GM23338 (cell line): Measurements from ENCODE around the gene CUTC. TPM values are rescaled to one million over a fixed set of nuclear protein-coding genes. Genes with fewer than 3 reads are reported as not detected.

ENCODE experiments used
- ATAC-seq: fragments of 200-7000 bp; cut with Tn5 transposase; 3 replicates; pipeline ENCODE4 v1.9.1; 2020
- DNase-seq: peaks from one replicate; pipeline ENCODE4 v3.0.0-alpha.2; 2015; ENCODE audit warnings: low spot score
- H2AFZ ChIP-seq: fragments of 200-600 bp; sonication (generic); 2 replicates; pipeline ENCODE4 v1.8.0; 2016; ENCODE audit warnings: antibody characterized with exemption, mild to moderate bottlenecking, moderate library complexity
- H3F3A ChIP-seq: fragments of 200-600 bp; sonication (generic); replicated peaks from 2 replicates; pipeline ENCODE4 v1.8.0; 2017; ENCODE audit warnings: antibody characterized with exemption, mixed run types, low read depth
- H3K27ac ChIP-seq: fragments of 200-600 bp; sonication (generic); 2 replicates; pipeline ENCODE4 v1.6.1; 2016; ENCODE audit warnings: low read depth
- H3K27me3 ChIP-seq: fragments of 200-600 bp; sonication (generic); 2 replicates; pipeline ENCODE4 v1.8.0; 2016; ENCODE audit warnings: mild to moderate bottlenecking, mixed run types, moderate library complexity; ENCODE audit not compliant: insufficient read depth
- H3K36me3 ChIP-seq: fragments of 200-600 bp; sonication (generic); 2 replicates; pipeline ENCODE4 v1.8.0; 2016; ENCODE audit warnings: mild to moderate bottlenecking; ENCODE audit not compliant: insufficient read depth
- H3K4me1 ChIP-seq: fragments of 200-600 bp; sonication (generic); 2 replicates; pipeline ENCODE4 v1.8.0; 2016; ENCODE audit warnings: mild to moderate bottlenecking, moderate library complexity; ENCODE audit not compliant: insufficient read depth
- H3K4me2 ChIP-seq: fragments of 200-600 bp; sonication (generic); 2 replicates; pipeline ENCODE4 v1.7.1; 2017; ENCODE audit warnings: mixed run types
- H3K4me3 ChIP-seq: fragments of 200-600 bp; sonication (generic); 2 replicates; pipeline ENCODE4 v1.6.1; 2016; ENCODE audit warnings: mixed run types
- H3K79me2 ChIP-seq: fragments of 200-600 bp; sonication (generic); replicated peaks from 2 replicates; pipeline ENCODE4 v1.8.0; 2017; ENCODE audit warnings: mild to moderate bottlenecking; ENCODE audit not compliant: insufficient read depth
- H3K9me2 ChIP-seq: fragments of 200-600 bp; sonication (generic); 2 replicates; pipeline ENCODE4 v1.8.0; 2017; ENCODE audit not compliant: insufficient read depth
- H4K20me1 ChIP-seq: fragments of 200-600 bp; sonication (generic); replicated peaks from 2 replicates; pipeline ENCODE4 v1.8.0; 2017; ENCODE audit warnings: mild to moderate bottlenecking; ENCODE audit not compliant: insufficient read depth
- H3K27ac Mint-ChIP-seq: 2 replicates; pipeline ENCODE4 v1.8.0; 2020; ENCODE audit warnings: inconsistent platforms, mild to moderate bottlenecking, moderate library complexity, mixed read lengths
- H3K27me3 Mint-ChIP-seq: 3 replicates; pipeline ENCODE4 v1.8.0; 2022; ENCODE audit warnings: low read depth, mild to moderate bottlenecking, moderate library complexity, mixed read lengths, inconsistent platforms; ENCODE audit not compliant: insufficient read depth, poor library complexity
- H3K36me3 Mint-ChIP-seq: 3 replicates; pipeline ENCODE4 v1.8.0; 2021; ENCODE audit warnings: low read depth, mild to moderate bottlenecking, inconsistent platforms, moderate library complexity, mixed read lengths
- H3K4me1 Mint-ChIP-seq: 3 replicates; pipeline ENCODE4 v1.8.0; 2020; ENCODE audit warnings: mild to moderate bottlenecking, inconsistent platforms, mixed read lengths
- H3K4me3 Mint-ChIP-seq: 3 replicates; pipeline ENCODE4 v1.8.0; 2021; ENCODE audit warnings: moderate library complexity, mild to moderate bottlenecking, inconsistent platforms, mixed read lengths
- H3K9me3 Mint-ChIP-seq: 3 replicates; pipeline ENCODE4 v1.8.0; 2020; ENCODE audit warnings: moderate library complexity, mild to moderate bottlenecking, inconsistent platforms, mixed read lengths
- CREB1 ChIP-seq: fragments of 250-450 bp; sonication (Bioruptor Pico); IDR thresholded peaks from 2 replicates; pipeline ENCODE4 v1.5.0; 2020; ENCODE audit warnings: low read depth, mild to moderate bottlenecking, moderate library complexity
- CTCF ChIP-seq, 2 experiments: fragments of 200-600 bp in 1 of 2; sonication (generic) in 1 of 2; conservative IDR thresholded peaks; 2 replicates each; pipeline versions ENCODE4 v1.5.1 to v1.6.1; 2016 to 2017; ENCODE audit warnings: antibody characterized with exemption in 2 of 2, low read depth in 2 of 2, mild to moderate bottlenecking in 2 of 2, moderate library complexity in 1 of 2
- ETS1 ChIP-seq: IDR thresholded peaks from 2 replicates; pipeline ENCODE4 v1.6.1; 2016; ENCODE audit warnings: antibody characterized with exemption
- EZH2phosphoT487 ChIP-seq: fragments of 200-600 bp; sonication (generic); IDR thresholded peaks from one replicate; pipeline ENCODE4 v1.8.1; 2018; ENCODE audit warnings: antibody characterized with exemption; ENCODE audit not compliant: unreplicated experiment
- JUNB ChIP-seq: IDR thresholded peaks from one replicate; pipeline ENCODE4 v1.6.1; 2016; ENCODE audit warnings: antibody characterized with exemption; ENCODE audit not compliant: unreplicated experiment
- NANOG ChIP-seq: IDR thresholded peaks from 2 replicates; pipeline ENCODE4 v1.6.1; 2016; ENCODE audit warnings: antibody characterized with exemption, borderline replicate concordance
- POLR2AphosphoS5 ChIP-seq: IDR thresholded peaks from 2 replicates; pipeline ENCODE4 v1.6.1; 2016; ENCODE audit warnings: antibody characterized with exemption, low read depth
- STAT1 ChIP-seq: IDR thresholded peaks from one replicate; pipeline ENCODE4 v1.6.1; 2016; ENCODE audit warnings: antibody characterized with exemption; ENCODE audit not compliant: unreplicated experiment
- ZNF114 ChIP-seq: fragments of 250-450 bp; sonication (Bioruptor Pico); IDR thresholded peaks from 2 replicates; pipeline ENCODE4 v1.5.0; 2020; ENCODE audit warnings: mild to moderate bottlenecking, moderate library complexity
- ZNF331 ChIP-seq: fragments of 250-450 bp; sonication (Bioruptor Pico); IDR thresholded peaks from 2 replicates; pipeline ENCODE4 v1.5.0; 2020; ENCODE audit warnings: low read depth, mild to moderate bottlenecking, moderate library complexity
- ZNF462 ChIP-seq: fragments of 250-450 bp; sonication (Bioruptor Pico); IDR thresholded peaks from 2 replicates; pipeline ENCODE4 v1.5.0; 2020; ENCODE audit warnings: mild to moderate bottlenecking, moderate library complexity
- polyA plus RNA-seq: library from polyadenylated mRNA; unstranded; fragments of >200 nt; fragmentation: Nextera tagmentation; extraction: Ambion mirVana; gene quantifications from 2 replicates; pipeline ENCODE4 v1.2.1, GENCODE V29; 2016
- total RNA-seq: library from RNA; depleted of rRNA; stranded (reverse); fragments of >200 nt; shearing (Covaris generic); gene quantifications from 2 replicates; pipeline ENCODE4 v1.2.3, GENCODE V29; 2014

CUTC gene
- total and polyA plus RNA-seq, 2 experiments from 2014 or later: 20.2 to 30.4 TPM

- DNase-seq (no peak), ATAC-seq (no peak)
- no peaks in the 10 kb centered on the region for H3K27me3 ChIP-seq
- H3K36me3 ChIP-seq: peaks cover 20% of the 10 kb centered on the region
- H3K9me2 ChIP-seq: no peaks in the 10 kb centered on the region
- Mint-ChIP-seq H3K4me1 (no peaks in the 10 kb centered on the region), H3K4me3 (no peak overlapping the region), H3K36me3 (peaks cover 14% of the 10 kb centered on the region; the same call in 2 of the 3 replicates), H3K9me3 (no peaks in the 10 kb centered on the region), H3K27ac (no peak overlapping the region), H3K27me3 (no peaks in the 10 kb centered on the region)
- no peaks in the 10 kb centered on the region for H3K79me2 ChIP-seq
- no peak overlapping the region for H3K27ac ChIP-seq
- no peaks in the 10 kb centered on the region for H4K20me1 ChIP-seq
- no peak overlapping the region for H3K4me3 ChIP-seq
- TF ChIP-seq ETS1: no peak
- no peak for TF ChIP-seq NANOG
- no peak for TF ChIP-seq ZNF331 (CRISPR knock-in tag)
- H2AFZ ChIP-seq: no peak overlapping the region
- no peak overlapping the region for H3K4me2 ChIP-seq
- H3F3A ChIP-seq: no peaks in the 10 kb centered on the region
- H3K4me1 ChIP-seq: no peaks in the 10 kb centered on the region
Measured at GRCh38 chr10:99693933-99694583, 38.0 kb upstream of the CUTC start.

- TF ChIP-seq CREB1 (CRISPR knock-in tag) (no peak), NANOG (no peak), JUNB (no peak), EZH2phosphoT487 (no peak), ZNF114 (CRISPR knock-in tag) (no peak), ZNF462 (no peak), POLR2AphosphoS5 (no peak), STAT1 (no peak), CTCF (conservative IDR thresholded peaks at IDR 0.05; ENCODE audit: low read depth in 2 of 2) (no peak)
- no peak for ATAC-seq
- H3K4me1 Mint-ChIP-seq: no peaks in the 10 kb centered on the region
- Histone ChIP-seq H4K20me1 (no peaks in the 10 kb centered on the region), H3K4me3 (no peak overlapping the region), H3K36me3 (peaks cover 20% of the 10 kb centered on the region), H3K4me1 (no peaks in the 10 kb centered on the region), H3K79me2 (no peaks in the 10 kb centered on the region), H3K27ac (no peak overlapping the region), H3K4me2 (no peak overlapping the region), H3F3A (no peaks in the 10 kb centered on the region), H3K27me3 (no peaks in the 10 kb centered on the region), H2AFZ (no peak overlapping the region), H3K9me2 (no peaks in the 10 kb centered on the region)
- H3K36me3 Mint-ChIP-seq: peaks cover 20% of the 10 kb centered on the region; the same call in 2 of the 3 replicates
- H3K27me3 Mint-ChIP-seq: no peaks in the 10 kb centered on the region
- no peak for DNase-seq
- H3K27ac Mint-ChIP-seq: no peak overlapping the region
- no peaks in the 10 kb centered on the region for H3K9me3 Mint-ChIP-seq
- H3K4me3 Mint-ChIP-seq: no peak overlapping the region
Measured at GRCh38 chr10:99695761-99696160, 36.3 kb upstream of the CUTC start.
